Peyer's patch (tissue), 4 donors: ENCODE data around the gene RPL11.

Experiments used
- CTCF ChIP-seq, 6 experiments: fragments of 450-650 bp in 4 of 6; fragments of 200-600 bp in 2 of 6; sonication (generic) in 1 of 6; IDR thresholded peaks; one replicate each; pipeline ENCODE4 v1.5.1; 2017 to 2019; ENCODE audit warnings: antibody characterized with exemption in 6 of 6, mild to moderate bottlenecking in 3 of 6, moderate library complexity in 1 of 6
- POLR2A ChIP-seq, 2 donors: fragments of 450-650 bp; IDR thresholded peaks; one replicate each; pipeline ENCODE4 v1.5.1; 2017; ENCODE audit warnings: antibody characterized with exemption in 2 of 2, mild to moderate bottlenecking in 2 of 2, moderate library complexity in 2 of 2

- TF ChIP-seq CTCF (IDR thresholded peaks at IDR 0.05) (no peak), POLR2A (IDR thresholded peaks at IDR 0.05) (no peak)
Measured at GRCh38 chr1:23727362-23727811, 35.8 kb downstream of the RPL11 start.
